HG02884 (cell line): ENCODE results near the gene JMJD8.
"Not testable (repeated sequence)": the region's sequence is repeated elsewhere in the genome, so short reads cannot be mapped to it uniquely, and the experiment has no call there.

Source experiments
- ATAC-seq: cut with Tn5 transposase; IDR thresholded peaks from one replicate; pipeline ENCODE4 v1.9.1; 2021; ENCODE audit warnings: mild to moderate bottlenecking, moderate library complexity; ENCODE audit not compliant: unreplicated experiment

The JMJD8 gene

GRCh38 chr16:722835-723633, 38.9 kb upstream of the JMJD8 start:
- no peak for ATAC-seq

DNA sequence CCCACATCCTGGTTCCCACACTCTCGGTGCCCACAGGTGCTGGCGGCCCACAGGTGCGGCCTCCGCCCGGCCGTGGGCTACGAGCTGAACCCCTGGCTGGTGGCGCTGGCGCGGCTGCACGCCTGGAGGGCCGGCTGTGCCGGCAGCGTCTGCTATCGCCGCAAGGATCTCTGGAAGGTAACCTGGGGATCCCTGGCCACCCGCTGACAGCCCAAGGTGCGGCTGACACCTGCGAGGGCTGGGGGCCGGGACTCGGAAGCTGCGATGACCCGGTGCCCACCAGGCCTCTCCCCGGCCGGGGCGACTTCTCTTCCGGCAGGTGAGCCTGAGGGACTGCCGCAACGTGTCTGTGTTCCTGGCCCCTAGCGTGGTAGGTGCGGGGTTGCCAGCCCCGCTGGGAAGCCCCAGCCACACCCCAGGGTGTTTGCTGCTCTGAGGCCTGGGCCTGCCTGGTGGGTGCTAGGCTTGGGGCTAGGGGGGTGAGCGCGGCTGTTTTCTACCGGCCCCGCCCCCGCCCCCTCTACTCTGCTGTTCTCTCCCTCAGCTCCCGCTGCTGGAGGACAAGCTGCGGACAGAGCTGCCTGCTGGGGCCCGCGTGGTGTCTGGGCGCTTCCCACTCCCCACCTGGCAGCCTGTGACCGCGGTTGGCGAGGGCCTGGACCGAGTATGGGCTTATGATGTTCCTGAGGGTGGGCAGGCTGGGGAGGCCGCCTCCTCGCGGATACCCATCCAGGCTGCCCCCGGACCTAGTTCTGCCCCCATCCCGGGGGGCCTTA, 37.8 kb upstream of the JMJD8 start:
- no peak for ATAC-seq

GRCh38 chr16:720990-721764, 37.0 kb upstream of the JMJD8 start, which contains the start of gene ANTKMT:
Gene ANTKMT (plus strand): TSS chr16:721146. CDS start chr16:721275, 129 bp downstream.
- peak; percentile 69 for ATAC-seq

DNA sequence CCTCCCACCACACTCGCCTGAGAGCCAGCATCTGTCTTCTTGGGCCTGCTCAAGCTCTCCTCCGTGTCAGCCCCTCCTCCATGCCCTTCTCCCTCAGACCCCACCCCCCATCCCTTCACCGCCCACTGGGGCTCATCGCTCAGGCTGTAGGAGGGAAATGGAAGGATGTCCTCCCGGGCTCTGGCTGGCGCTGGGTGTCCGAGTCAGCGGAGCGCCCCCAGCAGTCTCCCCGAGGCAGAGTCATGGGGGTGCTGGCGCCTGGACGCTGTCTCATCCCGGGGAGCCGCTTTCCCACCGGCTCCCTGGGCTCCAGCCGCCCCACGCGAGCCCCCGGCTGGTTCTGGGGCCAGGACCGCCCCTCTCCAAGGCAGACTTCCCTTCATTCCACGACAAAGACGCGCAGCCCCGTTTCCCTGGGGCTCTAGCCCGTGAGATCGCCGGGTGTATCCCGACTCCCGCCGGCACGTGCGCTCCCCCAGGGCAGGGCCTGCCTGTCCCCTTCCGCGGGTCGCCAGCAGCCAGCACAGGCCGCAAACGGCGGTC, 36.4 kb upstream of the JMJD8 start:
- no peak for ATAC-seq

DNA sequence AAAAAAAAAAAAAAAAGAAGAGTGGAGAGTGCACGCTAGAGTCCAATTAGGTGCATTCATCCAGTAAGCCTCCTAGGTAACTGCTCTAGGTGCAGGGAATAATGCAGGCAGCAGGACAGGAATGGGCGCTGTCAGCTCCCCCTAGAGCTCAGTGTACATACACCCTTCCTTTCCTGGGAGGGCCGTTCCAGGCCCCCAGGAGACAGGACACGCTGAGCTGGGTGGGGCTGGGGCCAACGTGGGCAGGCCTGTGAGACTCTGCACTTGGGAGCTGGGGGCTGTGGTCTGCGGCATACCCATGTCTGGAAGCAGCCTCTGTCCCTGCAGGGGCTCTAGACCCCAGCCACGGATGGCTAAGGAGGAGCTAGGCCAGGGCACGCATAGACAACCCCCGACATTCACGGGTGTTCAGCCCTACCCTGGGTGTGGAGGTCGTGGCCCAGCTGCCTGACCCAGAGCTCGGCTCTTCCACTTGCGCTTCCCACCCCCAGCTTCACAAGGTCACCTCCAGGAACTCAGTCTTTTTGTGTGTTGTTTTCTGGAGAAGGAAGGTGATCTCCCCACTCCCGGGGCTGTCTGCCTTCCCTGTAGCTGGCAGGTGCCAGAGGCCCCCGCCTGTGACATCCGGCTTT, 35.8 kb upstream of the JMJD8 start:
- no peak for ATAC-seq

DNA sequence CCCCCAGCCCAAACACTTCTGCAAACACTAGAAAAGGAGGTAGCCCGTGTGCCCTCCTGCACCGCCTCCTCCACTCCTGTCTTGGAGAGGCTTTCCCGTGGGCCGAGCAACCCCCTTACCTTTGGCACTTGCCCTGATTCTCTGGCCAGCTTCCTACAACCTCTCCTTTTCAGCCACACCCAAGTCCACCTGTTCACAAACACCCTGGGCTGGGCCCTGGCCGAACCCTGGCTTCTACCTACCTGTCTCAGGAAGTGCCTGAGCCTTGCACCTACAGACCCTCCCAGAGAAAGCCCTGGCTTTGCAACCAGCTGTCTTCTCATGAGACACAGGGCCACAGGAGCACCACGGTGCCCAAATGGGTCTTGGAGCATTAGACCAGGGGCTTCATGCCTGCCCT, 34.8 kb upstream of the JMJD8 start:
- ATAC-seq = no peak

- ATAC-seq = no peak
Observed at GRCh38 chr16:718389-718788, 34.3 kb upstream of the JMJD8 start.

GRCh38 chr16:717450-718245, 33.5 kb upstream of the JMJD8 start:
- ATAC-seq = no peak

DNA sequence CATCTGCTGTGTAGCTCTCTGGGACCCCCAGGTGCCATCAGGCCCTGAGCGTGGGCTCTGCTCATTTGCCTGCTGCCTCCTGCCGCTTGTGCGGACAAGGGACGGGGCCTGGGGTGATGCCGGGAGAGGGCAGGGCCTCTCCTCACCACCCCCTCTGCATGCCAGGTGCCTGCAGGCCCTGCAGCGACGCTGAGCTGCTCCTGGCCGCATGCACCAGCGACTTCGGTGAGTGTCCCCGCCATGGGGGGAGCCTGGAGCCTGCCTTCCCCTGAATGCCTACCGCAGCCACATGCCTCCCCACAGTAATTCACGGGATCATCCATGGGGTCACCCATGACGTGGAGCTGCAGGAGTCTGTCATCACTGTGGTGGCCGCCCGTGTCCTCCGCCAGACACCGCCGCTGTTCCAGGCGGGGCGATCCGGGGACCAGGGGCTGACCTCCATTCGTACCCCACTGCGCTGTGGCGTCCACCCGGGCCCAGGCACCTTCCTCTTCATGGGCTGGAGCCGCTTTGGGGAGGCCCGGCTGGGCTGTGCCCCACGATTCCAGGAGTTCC, 32.7 kb upstream of the JMJD8 start:
- ATAC-seq = no peak

GRCh38 chr16:716200-716568, 32.0 kb upstream of the JMJD8 start:
- ATAC-seq = no peak

DNA sequence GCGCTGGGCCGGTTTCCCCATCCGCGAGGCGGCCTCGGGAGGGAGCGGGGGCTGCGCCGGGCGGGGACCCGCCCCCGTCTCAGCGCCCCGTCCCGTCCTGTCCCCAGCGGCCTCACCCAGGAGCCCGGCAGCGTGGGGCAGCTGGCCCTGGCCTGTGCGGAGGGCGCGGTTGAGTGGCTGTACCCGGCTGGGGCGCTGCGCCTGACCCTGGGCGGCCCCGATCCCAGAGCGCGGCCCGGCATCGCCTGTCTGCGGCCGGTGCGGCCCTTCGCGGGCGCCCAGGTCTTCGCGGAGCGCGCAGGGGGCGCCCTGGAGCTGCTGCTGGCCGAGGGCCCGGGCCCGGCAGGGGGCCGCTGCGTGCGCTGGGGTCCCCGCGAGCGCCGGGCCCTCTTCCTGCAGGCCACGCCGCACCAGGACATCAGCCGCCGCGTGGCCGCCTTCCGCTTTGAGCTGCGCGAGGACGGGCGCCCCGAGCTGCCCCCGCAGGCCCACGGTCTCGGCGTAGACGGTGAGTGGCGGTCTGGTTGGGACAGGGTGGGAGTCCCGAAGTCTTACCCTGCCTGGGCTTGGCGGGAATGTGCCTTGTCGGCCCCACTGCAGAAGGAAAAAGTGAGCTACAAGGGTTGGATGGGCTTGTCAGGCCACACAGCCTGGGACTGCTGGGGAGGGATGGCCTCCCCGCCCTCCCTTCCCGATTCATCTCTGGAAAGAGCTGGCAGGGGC, 31.5 kb upstream of the JMJD8 start:
- ATAC-seq = no peak

- peak; percentile 63 for ATAC-seq
Observed at GRCh38 chr16:714558-715476, 30.7 kb upstream of the JMJD8 start, which contains the start of gene METRN. Gene METRN (plus strand): TSS chr16:715118. CDS start chr16:715290, 172 bp downstream.

DNA sequence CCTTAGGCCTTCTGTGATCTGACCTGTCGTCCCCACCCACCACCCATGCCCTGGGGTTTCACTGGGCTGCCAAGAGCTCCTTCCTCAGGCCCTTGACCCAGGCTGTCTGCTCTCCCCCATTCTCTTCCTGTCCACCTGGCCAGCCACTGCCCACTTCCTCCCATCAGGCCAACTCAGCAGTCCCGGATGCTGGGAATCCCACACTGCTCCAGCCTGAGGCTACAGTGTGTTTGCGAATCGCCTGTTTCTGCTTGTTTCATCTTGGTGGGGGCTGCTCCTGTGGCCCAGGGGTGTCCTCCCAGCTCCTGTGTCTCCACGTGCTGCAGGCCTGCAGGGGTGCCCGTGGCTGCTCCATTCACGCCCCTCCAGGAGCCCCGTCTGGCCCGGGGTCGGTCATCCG, 29.9 kb upstream of the JMJD8 start:
- no peak for ATAC-seq

DNA sequence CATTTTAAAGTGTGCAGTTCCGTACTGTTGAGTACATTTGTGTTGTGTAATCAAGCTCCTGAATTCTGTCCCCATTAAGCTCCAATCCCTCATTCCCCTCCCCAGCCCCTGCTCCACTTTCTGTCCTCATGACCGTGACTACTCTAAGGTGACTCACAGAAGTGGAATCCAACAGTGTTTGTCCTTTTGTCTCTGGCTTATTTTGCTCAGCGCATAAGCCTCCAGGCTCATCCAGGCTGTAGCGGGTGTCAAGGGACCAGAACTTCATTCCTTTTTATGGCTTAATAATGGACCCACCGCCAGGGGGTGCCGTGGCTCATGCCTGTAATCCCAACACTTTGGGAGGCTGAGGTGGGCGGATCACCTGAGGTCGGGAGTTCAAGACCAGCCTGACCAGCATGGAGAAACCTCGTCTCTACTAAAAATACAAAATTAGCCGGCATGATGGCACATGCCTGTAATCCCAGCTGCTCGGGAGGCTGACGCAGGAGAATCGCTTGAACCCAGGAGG, 28.7 kb upstream of the JMJD8 start:
- ATAC-seq = not testable (repeated sequence)

- ATAC-seq = no peak
Observed at GRCh38 chr16:711548-712320, 27.6 kb upstream of the JMJD8 start.

GRCh38 chr16:711084-711483, 26.9 kb upstream of the JMJD8 start:
- no peak for ATAC-seq
